Measurements from ENCODE around the gene FAM193B.

DNA sequence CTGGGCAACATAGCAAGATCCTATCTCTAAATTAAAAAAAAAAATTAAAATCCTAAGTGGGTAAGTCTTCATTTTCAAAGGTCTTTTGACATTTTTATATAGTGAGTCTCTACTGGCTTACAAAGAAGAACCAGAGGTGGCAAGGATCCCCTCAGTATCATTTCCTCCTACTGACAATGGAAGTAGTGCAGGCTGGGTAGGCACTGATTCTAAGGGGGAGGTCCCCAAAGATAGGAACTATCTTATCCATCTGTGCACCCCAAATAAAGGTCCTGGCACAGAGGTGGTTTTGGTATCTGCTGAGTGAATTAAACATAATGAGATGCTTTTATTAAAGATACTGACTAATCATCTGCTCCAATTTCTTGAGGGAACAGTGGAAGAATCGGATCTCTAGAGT, 4.2 kb downstream of the FAM193B start:
- TF ChIP-seq, protein P1, sequence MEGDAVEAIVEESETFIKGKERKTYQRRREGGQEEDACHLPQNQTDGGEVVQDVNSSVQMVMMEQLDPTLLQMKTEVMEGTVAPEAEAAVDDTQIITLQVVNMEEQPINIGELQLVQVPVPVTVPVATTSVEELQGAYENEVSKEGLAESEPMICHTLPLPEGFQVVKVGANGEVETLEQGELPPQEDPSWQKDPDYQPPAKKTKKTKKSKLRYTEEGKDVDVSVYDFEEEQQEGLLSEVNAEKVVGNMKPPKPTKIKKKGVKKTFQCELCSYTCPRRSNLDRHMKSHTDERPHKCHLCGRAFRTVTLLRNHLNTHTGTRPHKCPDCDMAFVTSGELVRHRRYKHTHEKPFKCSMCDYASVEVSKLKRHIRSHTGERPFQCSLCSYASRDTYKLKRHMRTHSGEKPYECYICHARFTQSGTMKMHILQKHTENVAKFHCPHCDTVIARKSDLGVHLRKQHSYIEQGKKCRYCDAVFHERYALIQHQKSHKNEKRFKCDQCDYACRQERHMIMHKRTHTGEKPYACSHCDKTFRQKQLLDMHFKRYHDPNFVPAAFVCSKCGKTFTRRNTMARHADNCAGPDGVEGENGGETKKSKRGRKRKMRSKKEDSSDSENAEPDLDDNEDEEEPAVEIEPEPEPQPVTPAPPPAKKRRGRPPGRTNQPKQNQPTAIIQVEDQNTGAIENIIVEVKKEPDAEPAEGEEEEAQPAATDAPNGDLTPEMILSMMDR (IDR thresholded peaks at IDR 0.05; ENCODE audit: insufficient read depth, low read length, poor library complexity, severe bottlenecking): no peak
- no peak for TF ChIP-seq EZH2phosphoT487 (conservative IDR thresholded peaks at IDR 0.05; ENCODE audit: low read length)
